Measurements from ENCODE around the gene PTPN2. TPM values are rescaled to one million over a fixed set of nuclear protein-coding genes. Genes with fewer than 3 reads are reported as not detected.

PTPN2 gene
- polyA plus RNA-seq, 2 of the 4 experiments (the other 2 are of a cell fraction): 23.0 to 32.4 TPM

DNA sequence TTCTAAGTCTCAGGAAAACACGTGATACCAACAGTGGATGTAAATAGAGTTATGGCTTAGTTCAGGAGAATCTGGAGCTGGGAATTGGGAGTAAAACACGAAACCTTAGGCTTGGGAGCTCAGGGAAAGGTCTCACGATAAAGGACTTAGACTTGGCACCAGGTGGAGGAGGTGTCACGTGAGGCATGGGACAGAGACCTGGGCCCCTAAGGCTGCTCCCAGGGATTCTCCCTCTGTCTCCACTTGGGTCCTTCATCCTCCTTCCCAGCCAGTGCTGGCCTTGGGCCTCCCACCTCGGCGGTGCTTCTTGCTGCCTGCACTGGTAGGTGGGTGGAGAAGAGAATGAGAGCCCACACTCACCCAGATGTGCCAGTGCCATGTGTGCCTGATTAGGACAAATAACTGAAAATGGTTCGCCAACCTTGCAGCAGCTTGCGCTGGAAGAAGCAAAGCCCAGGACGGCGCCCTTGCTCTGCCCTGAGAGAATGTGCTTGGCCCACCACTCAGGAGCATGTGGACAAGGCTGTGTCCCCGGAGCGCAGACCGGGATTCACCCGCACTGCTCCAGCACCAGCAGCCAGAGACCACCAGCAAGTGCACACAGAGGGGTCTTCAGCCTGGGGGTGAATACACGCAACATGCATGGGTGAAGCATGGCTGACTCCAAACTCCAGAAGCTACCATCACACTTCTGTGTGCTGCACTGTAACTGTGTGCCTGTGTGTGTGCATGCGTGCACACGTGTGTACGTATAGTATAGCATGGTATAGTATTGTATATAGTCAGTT is 133.1 kb downstream of the PTPN2 start:
- Histone ChIP-seq H3K27ac (no peak overlapping the region), H3K4me3 (no peak overlapping the region), H3K4me1 (no peaks in the 10 kb centered on the region), H3K4me2 (no peak overlapping the region), H3K9me3 (no peaks in the 10 kb centered on the region)
- FAIRE-seq (no peak), ATAC-seq (no peak), DNase-seq (ENCODE audit: low read depth in 1 of 2, low spot score in 1 of 2) (no peak)
- TF ChIP-seq NR3C1 (IDR thresholded peaks at IDR 0.05): no peak
- ChIA-PET CTCF (interaction anchor here (1.0 to 4.8 kb wide), 4 partner anchors 24 to 184 kb away, joined by 3 to 17 read pairs (median 8); no protein-coding TSS in a partner anchor), POLR2A (interaction anchor here (1.7 kb wide), 1 partner anchor 133 kb away, joined by 7 read pairs; the partner anchor contains the start of gene PTPN2)
- 83% methylated on average over 9 of the region's 18 CpGs for WGBS (ENCODE audit: missing lambda C conversion rate)

DNA sequence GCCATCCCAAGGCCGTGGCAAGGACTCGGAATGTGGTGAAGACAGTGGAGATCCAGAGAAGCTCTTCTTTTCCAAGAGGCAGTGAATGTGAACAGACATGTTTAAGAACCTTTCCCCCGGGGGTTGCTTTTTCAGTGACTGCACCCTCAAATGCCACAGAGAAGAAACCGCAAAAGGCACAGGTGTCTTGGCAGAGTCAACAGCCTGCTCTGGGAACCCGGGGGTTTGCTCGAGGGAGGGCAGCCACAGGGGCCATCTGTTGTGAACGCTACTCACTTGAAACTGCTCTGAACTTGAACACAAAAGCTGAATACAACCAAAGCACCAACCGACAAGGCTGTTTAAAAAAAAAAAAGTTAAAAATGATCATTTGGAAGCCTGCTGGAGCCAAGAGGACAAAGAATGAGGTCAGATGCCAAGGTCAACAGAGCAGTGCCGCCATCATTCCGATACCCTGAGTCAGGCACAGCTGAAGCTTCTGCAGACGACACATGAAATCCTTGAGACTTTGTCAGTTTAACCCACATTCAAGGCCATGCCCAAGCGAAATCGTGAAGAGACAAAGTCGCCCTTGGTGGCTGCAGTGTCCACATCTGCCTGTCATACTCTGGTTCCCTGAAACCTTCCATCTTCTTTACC is 133.8 kb downstream of the PTPN2 start:
- Histone ChIP-seq H3K9me3 (no peaks in the 10 kb centered on the region), H3K27ac (no peak overlapping the region), H3K4me1 (no peaks in the 10 kb centered on the region), H3K4me2 (no peak overlapping the region), H3K4me3 (no peak overlapping the region)
- 81% methylated on average over 13 of the region's 14 CpGs for WGBS (ENCODE audit: missing lambda C conversion rate)
- CTCF ChIA-PET: interaction anchor here (1.0 to 4.8 kb wide), 5 partner anchors 23 to 184 kb away, joined by 3 to 17 read pairs (median 4); no protein-coding TSS in a partner anchor
- FAIRE-seq (no peak), DNase-seq (ENCODE audit: low read depth in 1 of 2, low spot score in 1 of 2) (no peak), ATAC-seq (no peak)
- TF ChIP-seq, protein P1, sequence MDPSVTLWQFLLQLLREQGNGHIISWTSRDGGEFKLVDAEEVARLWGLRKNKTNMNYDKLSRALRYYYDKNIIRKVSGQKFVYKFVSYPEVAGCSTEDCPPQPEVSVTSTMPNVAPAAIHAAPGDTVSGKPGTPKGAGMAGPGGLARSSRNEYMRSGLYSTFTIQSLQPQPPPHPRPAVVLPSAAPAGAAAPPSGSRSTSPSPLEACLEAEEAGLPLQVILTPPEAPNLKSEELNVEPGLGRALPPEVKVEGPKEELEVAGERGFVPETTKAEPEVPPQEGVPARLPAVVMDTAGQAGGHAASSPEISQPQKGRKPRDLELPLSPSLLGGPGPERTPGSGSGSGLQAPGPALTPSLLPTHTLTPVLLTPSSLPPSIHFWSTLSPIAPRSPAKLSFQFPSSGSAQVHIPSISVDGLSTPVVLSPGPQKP (IDR thresholded peaks at IDR 0.05; ENCODE audit: low read depth, low read length): no peak
- TF ChIP-seq RCOR1 (IDR thresholded peaks at IDR 0.05; ENCODE audit: low read depth, low read length) (no peak), KDM5A (IDR thresholded peaks at IDR 0.05) (no peak), HEYL (CRISPR knock-in tag; IDR thresholded peaks at IDR 0.05) (no peak), RFX5 (IDR thresholded peaks at IDR 0.05) (no peak), CEBPB (IDR thresholded peaks at IDR 0.05) (no peak), PHF8 (IDR thresholded peaks at IDR 0.05; ENCODE audit: borderline replicate concordance, low read depth) (no peak), EHF (CRISPR knock-in tag; IDR thresholded peaks at IDR 0.05) (no peak), JUN (IDR thresholded peaks at IDR 0.05) (no peak), ZNF302 (CRISPR knock-in tag; IDR thresholded peaks at IDR 0.05) (no peak), ESRRA (IDR thresholded peaks at IDR 0.05; ENCODE audit: borderline replicate concordance, low read length) (no peak), SMC3 (IDR thresholded peaks at IDR 0.05) (no peak), HOXB5 (CRISPR knock-in tag; IDR thresholded peaks at IDR 0.05) (no peak), TP53 (CRISPR knock-in tag; IDR thresholded peaks at IDR 0.05) (no peak)
- TF ChIP-seq, protein P2, sequence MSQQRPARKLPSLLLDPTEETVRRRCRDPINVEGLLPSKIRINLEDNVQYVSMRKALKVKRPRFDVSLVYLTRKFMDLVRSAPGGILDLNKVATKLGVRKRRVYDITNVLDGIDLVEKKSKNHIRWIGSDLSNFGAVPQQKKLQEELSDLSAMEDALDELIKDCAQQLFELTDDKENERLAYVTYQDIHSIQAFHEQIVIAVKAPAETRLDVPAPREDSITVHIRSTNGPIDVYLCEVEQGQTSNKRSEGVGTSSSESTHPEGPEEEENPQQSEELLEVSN (IDR thresholded peaks at IDR 0.05; ENCODE audit: borderline replicate concordance, low read depth): no peak
- TF ChIP-seq, protein P3, sequence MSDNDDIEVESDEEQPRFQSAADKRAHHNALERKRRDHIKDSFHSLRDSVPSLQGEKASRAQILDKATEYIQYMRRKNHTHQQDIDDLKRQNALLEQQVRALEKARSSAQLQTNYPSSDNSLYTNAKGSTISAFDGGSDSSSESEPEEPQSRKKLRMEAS (IDR thresholded peaks at IDR 0.05): no peak
- POLR2A ChIA-PET: interaction anchor here (1.7 kb wide), 1 partner anchor 134 kb away, joined by 7 read pairs; the partner anchor contains the start of gene PTPN2

DNA sequence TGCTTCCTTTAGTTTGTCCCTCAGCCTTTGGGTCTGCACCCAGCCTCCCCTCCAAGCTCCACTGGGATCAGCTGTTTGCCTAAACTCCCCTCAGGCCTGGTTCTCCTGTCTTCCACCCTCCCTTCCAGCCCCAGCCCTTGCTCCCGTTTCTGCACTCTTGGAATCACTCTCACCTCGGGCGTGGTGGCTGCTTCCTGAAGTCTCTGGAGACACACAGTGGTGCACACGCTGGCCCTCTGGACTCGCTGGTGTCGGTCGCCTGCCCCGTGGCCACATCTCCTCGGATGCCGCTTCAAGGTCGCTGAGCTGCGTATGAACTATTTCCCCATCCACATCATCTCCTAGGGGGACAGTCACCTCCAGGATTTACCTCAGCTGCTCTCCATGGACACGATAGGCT is 134.9 kb downstream of the PTPN2 start:
- DNase-seq (ENCODE audit: low read depth in 1 of 2, low spot score in 1 of 2) (no peak), FAIRE-seq (no peak), ATAC-seq (no peak)
- ChIA-PET CTCF (interaction anchor here (1.0 to 4.8 kb wide), 3 partner anchors 22 to 185 kb away, joined by 3 to 17 read pairs (median 12); no protein-coding TSS in a partner anchor), POLR2A (no interaction called here)
- no peaks in the 10 kb centered on the region for H3K9me3 ChIP-seq
- TF ChIP-seq CBX8 (IDR thresholded peaks at IDR 0.05) (no peak), HOXB5 (CRISPR knock-in tag; IDR thresholded peaks at IDR 0.05) (no peak), MAZ (IDR thresholded peaks at IDR 0.05; ENCODE audit: borderline replicate concordance, low read depth, low read length) (no peak), FOXS1 (CRISPR knock-in tag; IDR thresholded peaks at IDR 0.05) (no peak), RAD21 (conservative IDR thresholded peaks at IDR 0.05 in 1 of 2, IDR thresholded peaks at IDR 0.05 in 1 of 2) (no peak), TFCP2L1 (CRISPR knock-in tag; IDR thresholded peaks at IDR 0.05) (no peak), TP53 (CRISPR knock-in tag; IDR thresholded peaks at IDR 0.05) (no peak), ZFP36 (IDR thresholded peaks at IDR 0.05; ENCODE audit: borderline replicate concordance, partially characterized antibody) (no peak)
- TF ChIP-seq, protein P4, sequence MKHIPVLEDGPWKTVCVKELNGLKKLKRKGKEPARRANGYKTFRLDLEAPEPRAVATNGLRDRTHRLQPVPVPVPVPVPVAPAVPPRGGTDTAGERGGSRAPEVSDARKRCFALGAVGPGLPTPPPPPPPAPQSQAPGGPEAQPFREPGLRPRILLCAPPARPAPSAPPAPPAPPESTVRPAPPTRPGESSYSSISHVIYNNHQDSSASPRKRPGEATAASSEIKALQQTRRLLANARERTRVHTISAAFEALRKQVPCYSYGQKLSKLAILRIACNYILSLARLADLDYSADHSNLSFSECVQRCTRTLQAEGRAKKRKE (CRISPR knock-in tag; IDR thresholded peaks at IDR 0.05; ENCODE audit: low read depth): no peak
- TF ChIP-seq, protein P5, sequence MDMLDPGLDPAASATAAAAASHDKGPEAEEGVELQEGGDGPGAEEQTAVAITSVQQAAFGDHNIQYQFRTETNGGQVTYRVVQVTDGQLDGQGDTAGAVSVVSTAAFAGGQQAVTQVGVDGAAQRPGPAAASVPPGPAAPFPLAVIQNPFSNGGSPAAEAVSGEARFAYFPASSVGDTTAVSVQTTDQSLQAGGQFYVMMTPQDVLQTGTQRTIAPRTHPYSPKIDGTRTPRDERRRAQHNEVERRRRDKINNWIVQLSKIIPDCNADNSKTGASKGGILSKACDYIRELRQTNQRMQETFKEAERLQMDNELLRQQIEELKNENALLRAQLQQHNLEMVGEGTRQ (IDR thresholded peaks at IDR 0.05): no peak
- no peak overlapping the region for H3K4me3 ChIP-seq
- WGBS (ENCODE audit: missing lambda C conversion rate): 83% methylated on average over 12 of the region's 13 CpGs
- no peak overlapping the region for H3K4me2 ChIP-seq
- 0 out of 3 replicates have a peak, but pooled peaks cover 3% of the 10 kb centered on the region for H3K4me1 ChIP-seq
- H3K27ac ChIP-seq: peak overlapping the region in 1 of 2 experiments; percentile 30; a peak in 1 of 6 replicates
